HepG2 (cell line): Measurements from ENCODE around the gene MEIOC. TPM values are rescaled to one million over a fixed set of nuclear protein-coding genes. Genes with fewer than 3 reads are reported as not detected.

Experiments used
- DMAP1 ChIP-seq: IDR thresholded peaks from 2 replicates; pipeline ENCODE4 v1.6.1; 2016
- FOXJ3 ChIP-seq: sonication (generic); formaldehyde crosslinking; IDR thresholded peaks from 2 replicates; pipeline ENCODE4 v1.4.0; 2020; ENCODE audit warnings: missing genetic modification reagents, mild to moderate bottlenecking, borderline replicate concordance
- MAX ChIP-seq: IDR thresholded peaks from 2 replicates; pipeline ENCODE4 v1.6.1; 2012; ENCODE audit warnings: inconsistent platforms
- POGZ ChIP-seq: sonication (generic); formaldehyde crosslinking; IDR thresholded peaks from 2 replicates; pipeline ENCODE4 v1.4.0; 2020; ENCODE audit warnings: mild to moderate bottlenecking, missing genetic modification reagents
- STAT5B ChIP-seq: sonication (generic); formaldehyde crosslinking; IDR thresholded peaks from 2 replicates; pipeline ENCODE4 v1.4.0; 2020; ENCODE audit warnings: missing genetic modification reagents
- TBX3 ChIP-seq: fragments of 450-650 bp; IDR thresholded peaks from 2 replicates; pipeline ENCODE4 v1.6.1; 2017; ENCODE audit warnings: antibody characterized with exemption, mild to moderate bottlenecking, inconsistent platforms, borderline replicate concordance
- TFE3 ChIP-seq: IDR thresholded peaks from 2 replicates; pipeline ENCODE4 v1.6.1; 2016
- ZBTB3 ChIP-seq: sonication (generic); formaldehyde crosslinking; IDR thresholded peaks from 2 replicates; pipeline ENCODE4 v1.4.0; 2020; ENCODE audit warnings: low read depth, mild to moderate bottlenecking, moderate library complexity, missing genetic modification reagents, borderline replicate concordance
- ZBTB40 ChIP-seq, 2 experiments: fragments of 450-650 bp in 1 of 2; sonication (generic) in 1 of 2; formaldehyde crosslinking in 1 of 2; IDR thresholded peaks; 2 replicates each; pipeline versions ENCODE4 v1.6.1 to v1.8.0; 2016 to 2022; ENCODE audit warnings: antibody characterized with exemption in 1 of 2, mild to moderate bottlenecking in 1 of 2, missing genetic modification reagents in 1 of 2
- ZNF609 ChIP-seq: sonication (generic); formaldehyde crosslinking; IDR thresholded peaks from 2 replicates; pipeline ENCODE4 v1.4.0; 2020; ENCODE audit warnings: mild to moderate bottlenecking, missing genetic modification reagents, borderline replicate concordance
- ZNF768 ChIP-seq: sonication (generic); formaldehyde crosslinking; IDR thresholded peaks from 2 replicates; pipeline ENCODE4 v1.4.0; 2020; ENCODE audit warnings: missing genetic modification reagents
- ZSCAN22 ChIP-seq: sonication (generic); formaldehyde crosslinking; IDR thresholded peaks from 2 replicates; pipeline ENCODE4 v1.4.0; 2020; ENCODE audit warnings: mild to moderate bottlenecking, missing genetic modification reagents
- polyA plus RNA-seq, 8 experiments: library from polyadenylated mRNA; depleted of rRNA in 3 of 8; stranded (reverse) in 7 of 8; unstranded in 1 of 8; fragments of >200 nt; fragmentation: Illumina TruSeq in 4 of 8; extraction: Trizol in 4 of 8; gene quantifications; 2 replicates each; pipeline versions ENCODE4 v1.2.1 to v1.2.3, GENCODE V29; 2011 to 2016; ENCODE audit warnings: low read depth in 4 of 8, missing spikeins in 1 of 8, mixed read lengths in 1 of 8; ENCODE audit not compliant: insufficient read depth in 1 of 8
- total RNA-seq, 5 experiments: library from RNA; depleted of rRNA; stranded (reverse); fragments of >200 nt; fragmentation: Illumina TruSeq; extraction: Trizol; gene quantifications; 2 replicates each; pipeline ENCODE4 v1.2.3, GENCODE V29; 2016; ENCODE audit warnings: low read depth in 1 of 5

MEIOC gene
- total and polyA plus RNA-seq, 2 of the 13 experiments (the other 11 are each of a cell fraction or from before 2014, with no cell fraction given): 0.04 to 0.15 TPM

GRCh38 chr17:44608727-44609435 is 47.4 kb upstream of the MEIOC start (continued):
- TF ChIP-seq ZBTB40 (IDR thresholded peaks at IDR 0.05): no peak
- TF ChIP-seq ZBTB40 (CRISPR knock-in tag; IDR thresholded peaks at IDR 0.05): 0 out of 2 replicates have a peak, but pooled peaks have one; percentile 32
- TF ChIP-seq DMAP1: peak; percentile 47; the same call in 1 of the 2 replicates
- TF ChIP-seq FOXJ3 (CRISPR knock-in tag): no peak
- TF ChIP-seq TFE3: peak; percentile 98
- TF ChIP-seq TBX3: peak; percentile 58; the same call in 1 of the 2 replicates
- no peak for TF ChIP-seq ZSCAN22 (CRISPR knock-in tag)
- 0 out of 2 replicates have a peak, but pooled peaks have one; percentile 36 for TF ChIP-seq ZNF609
- peak; percentile 85; the same call in 1 of the 2 replicates for TF ChIP-seq ZNF768 (CRISPR knock-in tag)
- peak; percentile 71 for TF ChIP-seq POGZ
- TF ChIP-seq STAT5B (CRISPR knock-in tag): no peak
- peak; percentile 61; the same call in 1 of the 2 replicates for TF ChIP-seq MAX
- TF ChIP-seq ZBTB3 (CRISPR knock-in tag): no peak
